Left ventricle myocardium superior (tissue), 1 donor: ENCODE results near the gene BICDL1. TPM values are rescaled to one million over a fixed set of nuclear protein-coding genes. Genes with fewer than 3 reads are reported as not detected.

Experiments
- ATAC-seq: fragments of 200-7000 bp; cut with Tn5 transposase; one replicate; pipeline ENCODE4 v1.9.1; 2020; ENCODE audit warnings: mild to moderate bottlenecking, moderate library complexity
- DNase-seq: peaks from one replicate; pipeline ENCODE4 v3.0.0-alpha.2; 2020
- intact Hi-C: fragments of 100-400 bp; cut with micrococcal nuclease; formaldehyde crosslinking; loops from one replicate; pipeline ENCODE4 v1.11.0; 2022
- total RNA-seq: library from RNA; stranded (reverse); fragmentation: NEBNext Ultra II Directional; extraction: Animal tissue kit (Norgen Biotek cat#: 25700); gene quantifications from one replicate; pipeline ENCODE4 v1.2.1, GENCODE V29; 2021
- donor health status: DM: no; HTN: yes; CAD: no; lungs with severe emphysema.

The BICDL1 gene
- total RNA-seq, 1 donor from 2014 or later, result 4.7 TPM

DNA sequence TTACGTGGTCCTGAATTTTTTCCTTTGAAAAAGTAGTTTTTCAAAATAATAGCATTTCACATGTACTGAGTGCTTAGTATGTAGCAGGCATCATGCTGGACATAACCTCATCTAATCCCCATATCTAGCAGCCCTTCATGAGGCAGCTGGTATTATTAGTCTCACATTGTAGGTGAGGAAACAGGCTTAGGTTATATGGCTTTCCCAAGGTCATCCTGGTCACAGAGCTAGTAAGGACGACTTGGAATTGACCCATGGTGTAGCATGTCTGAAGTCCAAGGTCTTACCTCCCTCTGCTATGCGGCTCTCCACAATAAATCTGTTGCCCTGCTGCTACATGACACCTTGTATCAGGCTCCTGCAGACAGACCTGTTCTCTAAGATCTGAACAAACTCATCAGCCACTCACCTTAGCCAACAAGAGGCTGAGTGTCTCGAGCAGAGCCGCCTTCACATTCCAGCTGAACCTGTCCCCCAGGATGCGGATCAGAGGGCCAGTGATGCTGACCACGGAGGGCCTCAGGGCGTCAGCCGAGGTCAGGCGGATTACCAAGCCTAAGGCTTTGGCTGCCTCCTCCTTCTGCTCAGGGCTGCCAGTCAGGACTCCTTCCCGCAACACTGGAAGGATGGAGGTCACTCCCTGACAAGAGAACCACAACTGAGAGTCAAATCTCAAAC lies 147.2 kb downstream of the BICDL1 start:
- DNase-seq (no peak), ATAC-seq (no peak)
- intact Hi-C loops, result no loop called here

DNA sequence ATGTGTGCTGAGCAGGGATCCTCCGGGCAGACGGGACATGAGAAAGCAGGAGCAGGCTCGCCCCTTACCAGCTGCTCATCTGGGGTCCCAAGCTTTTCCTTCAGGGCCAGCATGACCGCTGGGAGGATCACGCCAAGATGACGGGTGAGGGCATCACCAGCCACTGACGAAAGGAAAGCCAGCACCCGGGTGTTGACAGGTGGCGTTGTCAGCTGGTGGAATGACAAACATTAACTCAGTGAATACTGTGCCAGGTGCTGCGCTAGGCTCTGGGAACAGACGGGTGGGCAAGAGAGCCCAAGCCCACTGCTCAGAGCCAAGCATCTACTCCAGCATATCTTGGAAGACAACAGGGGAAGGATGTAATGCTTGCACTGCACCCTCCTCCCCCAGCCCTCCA lies 148.8 kb downstream of the BICDL1 start:
- intact Hi-C loops, result no loop called here

DNA sequence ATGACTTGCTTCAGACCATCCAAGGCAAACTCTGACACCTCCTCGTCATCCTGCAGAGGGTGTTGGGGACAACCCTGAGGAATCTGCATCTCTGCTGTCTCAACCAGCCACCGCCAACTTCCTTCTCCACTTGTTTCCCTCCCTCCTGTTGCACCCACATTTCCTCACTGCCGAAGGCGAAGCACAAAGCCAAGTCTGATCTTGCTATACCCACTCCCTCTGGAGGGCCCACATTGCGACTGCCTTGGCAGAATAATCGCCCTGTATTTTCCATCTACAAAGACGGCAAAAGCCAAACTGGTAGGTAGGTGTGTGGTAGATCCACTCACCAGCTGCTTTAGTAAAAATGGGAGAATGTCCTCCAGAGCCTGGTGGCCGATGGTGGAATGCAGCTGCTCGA lies 149.3 kb downstream of the BICDL1 start:
- DNase-seq (no peak), ATAC-seq (no peak)
- intact Hi-C loops, result no loop called here

More for the DNA sequence above, 148.8 kb downstream of the BICDL1 start:
- DNase-seq (no peak), ATAC-seq (no peak)

DNA sequence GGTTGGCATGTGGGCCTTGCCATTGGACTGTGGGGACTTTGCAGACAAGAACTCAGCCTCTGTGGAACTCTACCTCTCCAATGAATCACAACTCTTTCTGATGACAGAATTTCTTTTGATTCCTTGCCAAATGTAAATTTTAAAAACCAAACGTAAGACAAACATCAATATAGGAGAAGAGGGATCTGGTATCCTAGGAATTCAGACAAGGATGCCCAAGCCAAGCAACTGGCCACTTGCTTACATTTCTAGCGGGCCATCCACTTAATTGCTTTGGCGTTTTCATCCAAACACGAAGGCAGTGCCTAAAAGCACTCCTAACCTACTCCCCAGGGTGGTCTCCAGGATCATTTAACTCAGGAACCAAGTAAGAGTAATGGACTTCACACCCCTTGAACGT lies 150.9 kb downstream of the BICDL1 start:
- intact Hi-C loops, result no loop called here
- no peak for ATAC-seq
- no peak for DNase-seq

DNA sequence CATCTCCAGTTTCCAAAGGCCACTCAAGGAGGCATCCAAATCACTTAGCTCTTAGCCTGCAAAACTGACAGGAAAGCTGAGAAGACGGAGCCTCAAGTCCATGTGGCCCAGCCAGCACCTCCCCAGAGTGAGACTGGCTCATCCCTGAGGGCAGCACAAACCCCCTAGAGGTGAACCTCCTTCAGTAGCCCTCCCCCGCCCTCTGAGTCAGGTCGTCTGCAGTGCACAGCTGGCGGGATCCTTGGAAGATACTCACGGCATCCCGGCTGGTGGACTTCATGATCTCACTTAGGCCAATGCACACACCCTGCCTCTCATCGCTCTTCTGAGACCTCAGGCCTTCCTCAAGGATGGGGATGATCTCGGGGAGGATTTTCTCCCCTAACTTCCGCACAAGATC lies 151.6 kb downstream of the BICDL1 start:
- ATAC-seq, result no peak
- no peak for DNase-seq
- intact Hi-C loops, result no loop called here

DNA sequence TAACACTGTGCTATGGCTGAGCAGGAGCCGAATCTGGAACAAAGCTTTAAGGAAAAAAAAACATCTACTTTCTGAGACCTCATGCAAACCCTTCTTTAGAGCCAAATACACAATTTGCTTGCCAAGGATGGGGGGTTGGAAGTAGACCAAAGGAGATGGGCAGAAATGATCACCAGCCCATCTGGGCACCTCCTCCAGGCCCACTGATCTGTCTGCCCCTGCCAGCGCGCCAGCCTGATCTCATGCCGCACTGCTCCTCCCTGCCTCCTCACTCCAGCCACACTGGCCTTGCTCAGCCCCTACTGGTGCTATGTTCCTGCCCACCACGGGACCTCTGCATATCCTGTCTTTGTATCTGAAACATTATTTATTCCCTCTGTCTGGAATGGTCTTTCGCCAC lies 152.3 kb downstream of the BICDL1 start:
- intact Hi-C loops, result no loop called here
- DNase-seq (no peak), ATAC-seq (no peak)

DNA sequence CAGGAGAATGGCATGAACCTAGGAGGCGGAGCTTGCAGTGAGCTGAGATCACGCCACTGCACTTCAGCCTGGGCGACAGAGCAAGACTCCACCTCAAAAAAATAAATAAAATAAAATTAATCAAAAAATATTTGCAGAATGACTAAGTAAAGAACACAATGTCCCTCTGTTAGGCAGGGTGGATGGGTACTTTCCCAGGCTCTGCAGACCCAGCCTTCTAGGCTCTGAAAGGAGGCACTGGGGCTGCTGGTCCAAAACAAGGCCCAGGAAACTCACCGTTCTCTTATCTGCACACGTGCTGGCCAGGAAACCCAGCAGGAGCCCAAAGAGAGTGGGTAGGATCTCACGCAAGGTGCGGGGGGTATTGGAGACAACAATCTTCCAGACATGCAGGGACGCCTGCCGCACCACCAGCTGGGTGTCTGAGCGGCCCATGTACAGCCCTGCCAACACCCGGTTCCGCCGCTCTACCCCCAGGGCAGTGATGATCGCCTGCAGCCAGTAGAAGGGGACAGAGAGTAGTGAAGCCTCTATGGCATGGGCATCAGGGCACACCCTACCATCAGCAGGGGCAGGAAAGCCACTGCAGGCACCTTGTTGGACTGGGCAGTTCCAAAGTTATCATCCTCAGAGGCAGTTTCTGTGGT lies 153.3 kb downstream of the BICDL1 start:
- no peak for DNase-seq
- intact Hi-C loops, result no loop called here
- ATAC-seq, result no peak

Other genes starting within 250 kb of the BICDL1 start
- gene CIT, start 111.9 kb upstream of the BICDL1 start, total RNA-seq, result 0.87 TPM
- 24.0 TPM for gene RAB35, start 127.5 kb downstream of the BICDL1 start, total RNA-seq
- 33.3 TPM for gene GCN1, start 205.5 kb downstream of the BICDL1 start, total RNA-seq
- 674 TPM for gene RPLP0, start 211.9 kb downstream of the BICDL1 start, total RNA-seq